PC-3 (cell line): ENCODE results near the gene FUCA2.

ENCODE experiments used
- CTCF ChIP-seq: fragments of 300-600 bp; sonication (generic); conservative IDR thresholded peaks from 2 replicates; pipeline ENCODE4 v1.5.1; 2017; ENCODE audit warnings: antibody characterized with exemption, low read depth, mild to moderate bottlenecking, low read length
- EZH2 ChIP-seq: fragments of 300-600 bp; sonication (generic); IDR thresholded peaks from one replicate; pipeline ENCODE4 v1.6.1; 2017; ENCODE audit warnings: antibody characterized with exemption, mild to moderate bottlenecking, low read length; ENCODE audit not compliant: unreplicated experiment

DNA sequence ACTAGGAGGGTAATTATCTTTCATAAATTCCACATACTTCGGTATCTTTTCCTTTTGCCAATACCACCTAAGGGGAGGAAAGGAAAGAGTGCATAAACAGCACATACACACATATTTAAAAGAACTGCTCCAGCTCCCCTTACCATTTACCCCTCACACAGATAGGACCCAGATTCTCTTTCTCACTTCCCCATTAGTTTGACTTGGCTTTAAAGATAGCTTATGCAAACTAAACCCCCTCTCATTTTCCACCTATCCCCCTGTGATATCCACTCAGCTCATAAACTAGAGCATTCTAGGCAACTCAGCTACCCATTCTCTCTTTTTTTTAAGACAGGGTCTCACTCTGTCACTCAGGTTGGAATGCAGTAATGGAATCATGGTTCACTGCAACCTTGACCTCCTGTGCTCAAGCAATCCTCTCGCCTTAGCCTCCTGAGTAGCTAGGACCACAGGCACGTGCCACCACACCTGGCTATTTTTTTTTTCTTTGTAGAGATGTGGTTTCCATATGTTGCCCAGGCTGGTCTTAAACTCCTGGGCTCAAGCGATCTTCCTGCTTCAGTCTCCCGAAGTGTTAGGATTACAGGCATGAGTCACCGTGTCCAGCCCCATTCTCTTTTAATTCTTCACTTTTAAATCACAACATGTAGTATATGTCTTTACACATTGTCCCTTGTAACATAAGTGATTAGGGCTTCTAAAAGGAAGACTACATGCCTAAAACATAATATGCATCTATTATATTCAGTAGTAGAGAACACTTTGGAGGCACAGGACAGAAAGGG, 4.0 kb downstream of the FUCA2 start:
- TF ChIP-seq CTCF (no peak), EZH2 (no peak)
